WI38 (cell line): ENCODE measurements around the gene KDM5B.

Experiments
- H3K4me3 ChIP-seq: 2 replicates; pipeline ENCODE4 v1.5.1; 2011; ENCODE audit warnings: low read depth, mild to moderate bottlenecking, control low read depth, low read length
- TF ChIP-seq, protein P1 (sequence below): IDR thresholded peaks from 2 replicates; pipeline ENCODE4 v1.5.1; 2012; ENCODE audit warnings: low read depth, mild to moderate bottlenecking, control low read depth, low read length

The KDM5B gene

GRCh38 chr1:202691816-202692215 lies 116.4 kb downstream of the KDM5B start:
- no peak overlapping the region for H3K4me3 ChIP-seq
- TF ChIP-seq, protein P1, sequence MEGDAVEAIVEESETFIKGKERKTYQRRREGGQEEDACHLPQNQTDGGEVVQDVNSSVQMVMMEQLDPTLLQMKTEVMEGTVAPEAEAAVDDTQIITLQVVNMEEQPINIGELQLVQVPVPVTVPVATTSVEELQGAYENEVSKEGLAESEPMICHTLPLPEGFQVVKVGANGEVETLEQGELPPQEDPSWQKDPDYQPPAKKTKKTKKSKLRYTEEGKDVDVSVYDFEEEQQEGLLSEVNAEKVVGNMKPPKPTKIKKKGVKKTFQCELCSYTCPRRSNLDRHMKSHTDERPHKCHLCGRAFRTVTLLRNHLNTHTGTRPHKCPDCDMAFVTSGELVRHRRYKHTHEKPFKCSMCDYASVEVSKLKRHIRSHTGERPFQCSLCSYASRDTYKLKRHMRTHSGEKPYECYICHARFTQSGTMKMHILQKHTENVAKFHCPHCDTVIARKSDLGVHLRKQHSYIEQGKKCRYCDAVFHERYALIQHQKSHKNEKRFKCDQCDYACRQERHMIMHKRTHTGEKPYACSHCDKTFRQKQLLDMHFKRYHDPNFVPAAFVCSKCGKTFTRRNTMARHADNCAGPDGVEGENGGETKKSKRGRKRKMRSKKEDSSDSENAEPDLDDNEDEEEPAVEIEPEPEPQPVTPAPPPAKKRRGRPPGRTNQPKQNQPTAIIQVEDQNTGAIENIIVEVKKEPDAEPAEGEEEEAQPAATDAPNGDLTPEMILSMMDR: no peak

DNA sequence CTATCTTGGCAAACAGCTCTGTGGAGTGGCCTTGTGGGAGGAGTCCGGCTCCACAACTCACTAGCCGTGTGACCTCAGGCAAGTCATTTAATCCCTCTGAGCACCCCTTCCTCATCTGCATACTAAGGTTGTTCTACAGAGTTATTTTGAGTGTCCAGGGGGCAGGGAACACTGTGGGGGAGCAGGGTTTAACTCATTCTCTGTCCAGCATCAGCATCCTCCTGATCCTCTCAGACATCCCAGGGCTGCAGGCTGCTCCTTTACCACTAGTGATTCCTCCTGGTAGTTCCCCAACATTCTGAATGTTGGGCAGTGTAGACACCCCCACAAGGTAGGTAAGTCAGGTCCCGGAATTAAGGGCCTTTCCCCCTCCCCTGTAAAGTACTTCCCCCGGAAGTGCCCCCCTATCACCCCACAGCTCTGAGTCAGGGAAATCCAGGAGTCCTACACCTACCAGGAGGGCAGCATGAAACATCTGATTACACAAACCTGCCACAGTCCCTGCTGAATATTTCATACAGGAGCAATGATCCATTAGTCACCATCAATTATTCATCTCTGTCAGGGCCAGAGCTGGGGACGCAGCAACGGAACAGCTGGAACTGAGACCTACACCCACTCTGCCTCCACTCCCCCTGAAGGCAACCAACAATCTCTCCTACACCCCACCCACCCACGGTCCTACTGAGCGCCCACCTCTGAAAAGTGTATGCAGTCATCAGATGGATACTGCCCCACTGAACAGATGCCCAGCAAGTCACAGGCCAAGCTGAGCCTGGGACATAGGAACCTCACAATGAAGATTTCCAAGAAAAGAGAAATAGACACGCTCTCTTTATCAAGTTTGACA lies 118.5 kb downstream of the KDM5B start:
- TF ChIP-seq, protein P1: no peak
- H3K4me3 ChIP-seq: no peak overlapping the region

GRCh38 chr1:202689082-202689481 lies 119.1 kb downstream of the KDM5B start:
- H3K4me3 ChIP-seq: no peak overlapping the region
- TF ChIP-seq, protein P1: no peak

DNA sequence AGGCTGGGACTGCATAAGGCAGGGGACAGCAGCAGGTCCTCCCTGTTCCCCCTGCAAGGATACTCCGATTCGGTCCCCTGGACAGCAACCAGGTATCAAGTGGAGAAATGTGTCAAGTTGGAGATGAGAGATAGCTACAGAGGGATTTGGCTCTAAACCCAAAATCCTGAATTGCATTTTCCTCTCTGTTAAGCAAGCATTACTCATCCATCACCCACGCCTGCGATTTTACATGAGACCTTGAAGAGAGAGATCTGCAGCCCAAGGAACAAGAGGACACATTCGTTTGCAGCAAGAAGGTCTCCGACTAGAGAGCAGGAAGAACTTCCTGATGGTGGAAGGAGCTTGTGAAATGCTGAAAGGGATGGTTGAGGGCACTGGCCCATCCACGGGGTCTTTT lies 119.8 kb downstream of the KDM5B start:
- TF ChIP-seq, protein P1: no peak

GRCh38 chr1:202687798-202688197 lies 120.4 kb downstream of the KDM5B start:
- TF ChIP-seq, protein P1: no peak
- no peak overlapping the region for H3K4me3 ChIP-seq

More for the DNA sequence above, 119.8 kb downstream of the KDM5B start:
- no peak overlapping the region for H3K4me3 ChIP-seq

- TF ChIP-seq, protein P1: no peak
Observed at GRCh38 chr1:202687370-202687769, 120.9 kb downstream of the KDM5B start.

GRCh38 chr1:202685641-202686040 lies 122.6 kb downstream of the KDM5B start:
- TF ChIP-seq, protein P1: no peak
- H3K4me3 ChIP-seq: no peak overlapping the region

More at GRCh38 chr1:202687370-202687769, 120.9 kb downstream of the KDM5B start:
- no peak overlapping the region for H3K4me3 ChIP-seq
